GM19351 (cell line): Measurements from ENCODE around the gene CASKIN1.
"Not testable (repeated sequence)": the region's sequence is repeated elsewhere in the genome, so short reads cannot be mapped to it uniquely, and the experiment has no call there.

Source experiments
- ATAC-seq: cut with Tn5 transposase; IDR thresholded peaks from one replicate; pipeline ENCODE4 v1.9.1; 2021; ENCODE audit warnings: mild to moderate bottlenecking, moderate library complexity; ENCODE audit not compliant: unreplicated experiment

The CASKIN1 gene

GRCh38 chr16:2142942-2143877 is 53.2 kb downstream of the CASKIN1 start:
- no peak for ATAC-seq

DNA sequence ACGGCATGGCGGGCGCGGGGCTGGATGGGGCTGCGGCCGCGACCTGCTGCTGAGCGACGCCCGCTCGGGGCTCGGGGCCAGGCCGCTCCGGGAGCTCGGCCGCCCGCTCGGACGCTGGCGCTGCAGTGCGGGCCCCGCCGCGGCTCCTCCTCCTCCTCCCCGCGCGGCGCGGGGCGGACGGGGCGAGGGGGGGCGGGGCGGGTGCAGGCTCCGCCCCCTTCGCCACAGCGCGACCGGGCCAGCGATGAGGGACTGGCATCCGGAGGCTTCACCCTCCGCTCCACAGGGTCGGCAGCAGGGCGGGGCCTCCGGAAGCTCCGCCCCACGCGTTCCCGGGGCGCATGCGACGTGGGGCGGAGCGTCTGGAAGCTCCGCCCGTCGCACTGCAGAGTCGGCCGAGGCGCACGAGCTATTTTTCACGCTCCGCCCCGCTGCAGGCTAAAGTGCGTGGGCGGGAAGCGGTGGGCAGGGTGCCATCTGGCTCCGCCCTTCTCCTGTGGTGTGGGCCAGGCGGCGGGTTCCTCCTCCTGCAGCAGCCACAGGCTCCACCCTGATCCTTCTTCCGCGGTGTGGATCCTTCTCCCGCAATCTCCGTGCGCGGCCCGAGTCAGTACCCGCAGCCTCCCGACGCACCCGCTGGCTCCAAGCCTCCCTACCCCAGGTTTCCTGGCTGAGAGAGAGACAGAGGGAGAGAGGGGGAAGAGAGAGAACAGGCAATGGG is 60.5 kb downstream of the CASKIN1 start, which contains the start of gene PKD1:
PKD1 (minus strand) TSS at position 129 of the 721 bp plus-strand sequence. CDS start 209 bp downstream, outside the sequence.
- ATAC-seq: not testable (repeated sequence)

GRCh38 chr16:2135071-2135470 is 61.3 kb downstream of the CASKIN1 start:
- not testable (repeated sequence) for ATAC-seq

- not testable (repeated sequence) for ATAC-seq
These were observed 62.6 kb downstream of the CASKIN1 start for GRCh38 chr16:2133797-2134196.

- ATAC-seq: not testable (repeated sequence)
These were observed 66.4 kb downstream of the CASKIN1 start for GRCh38 chr16:2129890-2130447.

DNA sequence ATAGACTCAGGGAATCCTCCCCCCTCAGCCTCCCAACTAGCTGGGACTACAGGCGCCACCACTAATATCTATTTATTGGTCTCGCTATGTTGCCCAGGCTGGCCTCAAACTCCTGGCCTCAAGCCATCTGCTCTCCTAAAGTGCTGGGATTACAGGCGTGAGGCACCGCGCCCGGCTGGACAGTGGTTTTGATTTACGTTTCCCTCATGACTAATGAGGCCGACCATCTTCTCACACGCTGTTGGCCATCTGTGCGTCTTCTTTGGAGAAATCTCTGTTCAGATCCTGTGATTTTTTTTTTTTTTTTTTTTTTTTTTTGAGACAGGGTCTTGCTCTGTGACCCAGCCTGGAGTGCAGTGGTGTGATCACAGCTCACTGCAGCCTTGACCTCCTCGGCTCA is 67.2 kb downstream of the CASKIN1 start:
- ATAC-seq: not testable (repeated sequence)

GRCh38 chr16:2127630-2128280 is 68.7 kb downstream of the CASKIN1 start:
- not testable (repeated sequence) for ATAC-seq
